ENCODE measurements around the gene SIGLECL1.

The SIGLECL1 gene

DNA sequence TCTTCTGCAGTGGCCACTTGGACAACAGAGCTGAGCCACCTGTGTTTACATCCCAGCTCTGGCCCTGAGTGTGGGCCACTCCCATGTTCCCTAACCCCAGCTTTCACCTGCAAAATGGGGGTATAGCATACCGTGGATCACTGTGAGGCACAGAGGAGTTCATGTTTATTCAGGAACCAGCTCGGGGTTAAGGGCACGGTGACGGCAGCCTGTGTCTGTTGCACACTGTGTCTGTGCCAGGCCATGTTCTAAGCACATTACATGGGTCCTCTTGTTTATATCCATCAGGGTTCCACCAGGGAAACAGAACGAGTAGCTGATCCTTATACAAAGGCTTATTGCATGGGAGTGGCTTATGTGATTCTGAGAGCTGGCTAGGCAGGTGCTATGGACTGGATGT, 46.5 kb downstream of the SIGLECL1 start:
- no peak for DNase-seq

DNA sequence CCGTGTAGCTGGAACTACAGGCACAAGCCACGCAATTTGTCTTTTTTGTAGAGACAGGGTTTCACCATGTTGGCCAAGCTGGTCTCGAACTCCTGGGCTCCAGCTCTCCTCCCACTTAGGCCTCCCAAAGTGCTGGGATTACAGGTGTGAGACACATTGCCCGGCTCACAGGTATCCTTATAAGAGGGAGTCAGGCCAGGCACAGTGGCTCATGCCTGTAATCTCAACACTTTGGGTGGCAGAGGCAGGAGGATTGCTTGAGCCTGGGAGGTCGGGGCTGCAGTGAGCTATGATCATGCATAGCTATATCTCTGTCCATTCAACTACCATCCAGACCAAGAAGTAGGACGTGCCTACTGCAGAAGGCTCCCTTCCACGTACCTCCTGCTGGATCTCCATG, 50.4 kb downstream of the SIGLECL1 start:
- DNase-seq = no peak

DNA sequence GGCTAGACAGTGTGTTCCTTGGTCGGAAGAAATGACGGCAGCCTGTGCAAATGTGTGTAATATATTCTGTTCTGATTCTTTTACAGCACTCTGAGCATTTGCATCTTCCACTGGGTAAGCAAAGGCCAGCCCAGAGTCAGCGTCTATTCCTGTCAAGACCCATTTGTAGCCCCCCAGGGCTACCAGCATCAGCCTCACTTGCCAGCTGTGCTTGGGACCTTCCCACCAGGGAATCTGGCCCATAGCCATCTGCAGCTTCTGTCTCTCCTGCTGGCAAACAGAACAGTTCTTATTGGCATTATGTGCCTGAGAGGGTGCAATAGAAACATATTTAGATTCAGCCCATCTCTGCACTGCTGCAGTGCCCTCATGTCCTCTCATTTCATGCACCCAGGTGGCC, 54.6 kb downstream of the SIGLECL1 start:
- no peak for DNase-seq

- DNase-seq = no peak
Measured at GRCh38 chr19:51311351-51312257, 60.7 kb downstream of the SIGLECL1 start, which contains the start of gene IGLON5. IGLON5 (plus strand) TSS chr19:51311644; CDS start chr19:51311848, 204 bp downstream.

GRCh38 chr19:51316688-51317087, 65.8 kb downstream of the SIGLECL1 start:
- no peak for DNase-seq

GRCh38 chr19:51317376-51317775, 66.5 kb downstream of the SIGLECL1 start:
- no peak for DNase-seq

- no peak for DNase-seq
Measured at GRCh38 chr19:51317968-51318367, 67.1 kb downstream of the SIGLECL1 start.
